CD4-positive, alpha-beta T cell treated with Interleukin-6 at 100 ng/mL for 8 hours (primary cell): ENCODE results near the gene SH3BP4.
"Not testable (repeated sequence)": the region's sequence is repeated elsewhere in the genome, so short reads cannot be mapped to it uniquely, and the experiment has no call there.

Experiments
- DNase-seq: peaks from one replicate; pipeline ENCODE4 v3.0.0-alpha.2; 2020; ENCODE audit warnings: mixed read lengths, low spot score

The SH3BP4 gene

DNA sequence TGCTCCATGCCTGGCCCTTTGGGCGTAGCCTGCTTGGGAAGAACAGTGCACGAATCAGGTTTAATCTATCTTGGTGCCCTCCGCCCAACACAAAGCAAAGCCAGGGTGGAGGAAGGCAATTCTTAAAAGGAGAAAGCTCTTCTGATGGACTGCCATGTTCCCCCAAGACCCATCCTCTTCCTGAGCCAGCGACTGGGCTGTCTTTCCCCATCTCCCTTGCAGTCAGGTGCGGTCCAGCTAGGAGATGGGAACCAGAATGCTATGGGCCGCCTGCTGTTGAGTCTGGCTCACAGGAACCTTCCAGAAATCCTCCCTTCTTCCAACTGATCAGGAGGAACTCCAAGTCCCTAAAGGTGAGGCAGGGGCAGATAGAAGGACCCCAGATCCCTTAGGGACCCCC is 105.0 kb downstream of the SH3BP4 start:
- DNase-seq, result no peak

DNA sequence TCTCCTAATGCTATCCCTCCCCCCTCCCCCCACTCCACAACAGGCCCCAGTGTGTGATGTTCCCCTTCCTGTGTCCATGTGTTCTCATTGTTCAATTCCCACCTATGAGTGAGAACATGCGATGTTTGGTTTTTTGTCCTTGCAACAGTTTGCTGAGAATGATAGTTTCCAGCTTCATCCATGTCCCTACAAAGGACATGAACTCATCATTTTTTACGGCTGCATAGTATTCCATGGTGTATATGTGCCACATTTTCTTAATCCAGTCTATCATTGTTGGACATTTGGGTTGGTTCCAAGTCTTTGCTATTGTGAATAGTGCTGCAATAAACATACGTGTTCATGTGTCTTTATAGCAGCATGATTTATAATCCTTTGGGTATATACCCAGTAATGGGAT is 105.8 kb downstream of the SH3BP4 start:
- not testable (repeated sequence) for DNase-seq

DNA sequence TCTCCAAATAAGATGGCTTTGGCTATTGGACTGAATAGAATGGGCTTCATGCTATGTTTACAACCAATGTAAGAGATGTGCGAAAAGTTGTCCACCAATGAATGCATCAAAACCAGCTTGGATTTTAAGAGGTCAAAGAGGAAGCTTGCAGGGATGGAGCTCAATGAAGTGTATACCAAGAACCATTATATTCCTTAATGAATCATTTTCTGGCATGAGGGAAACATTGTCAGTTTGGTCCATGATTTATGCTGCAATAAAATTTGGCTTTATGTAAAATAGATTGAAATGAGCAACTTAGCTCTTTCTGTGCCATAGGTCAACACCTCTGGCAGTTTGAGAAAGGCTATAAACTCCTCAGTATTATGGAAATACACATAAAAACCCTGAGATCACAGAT is 107.3 kb downstream of the SH3BP4 start:
- DNase-seq, result no peak

DNA sequence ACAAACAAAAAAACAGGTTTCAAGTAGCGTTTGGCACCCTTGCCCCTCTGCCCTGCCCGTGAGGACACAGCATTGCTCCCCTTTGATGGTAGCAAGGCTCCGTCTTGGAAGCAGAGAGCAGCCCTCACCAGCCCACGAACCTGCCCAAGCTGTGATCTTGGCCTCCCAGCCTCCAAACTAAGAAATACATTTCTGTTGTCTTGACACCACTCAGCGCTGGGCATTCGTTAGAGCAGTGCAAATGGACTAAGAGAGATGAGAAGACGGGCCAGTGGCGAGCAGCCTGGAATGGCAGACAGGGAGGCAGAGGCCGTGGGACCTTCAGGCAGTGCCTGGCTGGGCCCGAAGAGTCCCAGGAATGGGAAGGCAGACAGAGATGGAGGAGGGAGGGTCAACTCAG is 109.8 kb downstream of the SH3BP4 start:
- no peak for DNase-seq

DNA sequence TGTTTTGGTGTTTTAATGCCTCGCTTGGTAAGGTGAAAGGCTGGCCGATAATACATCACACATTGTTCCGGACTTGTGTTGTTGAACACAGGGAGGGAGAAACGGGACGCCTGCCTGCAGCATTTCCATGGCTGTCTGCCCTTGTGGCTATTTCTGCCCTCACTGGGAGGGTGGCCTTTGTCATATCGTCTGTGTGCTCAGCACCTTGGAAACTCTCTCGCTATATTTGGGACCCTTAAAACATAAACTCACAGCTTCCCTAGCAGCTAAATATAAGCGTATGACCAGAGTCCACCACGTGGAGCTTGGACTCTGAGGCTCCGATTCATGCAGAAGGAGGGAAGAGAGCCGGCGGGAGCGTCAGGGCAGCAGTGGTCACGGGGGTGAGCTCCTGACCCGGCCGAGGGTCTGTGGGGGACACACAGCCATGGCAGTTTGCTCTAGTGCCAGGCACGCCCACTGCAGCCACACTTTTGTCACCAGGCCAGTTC is 111.7 kb downstream of the SH3BP4 start:
- no peak for DNase-seq

DNA sequence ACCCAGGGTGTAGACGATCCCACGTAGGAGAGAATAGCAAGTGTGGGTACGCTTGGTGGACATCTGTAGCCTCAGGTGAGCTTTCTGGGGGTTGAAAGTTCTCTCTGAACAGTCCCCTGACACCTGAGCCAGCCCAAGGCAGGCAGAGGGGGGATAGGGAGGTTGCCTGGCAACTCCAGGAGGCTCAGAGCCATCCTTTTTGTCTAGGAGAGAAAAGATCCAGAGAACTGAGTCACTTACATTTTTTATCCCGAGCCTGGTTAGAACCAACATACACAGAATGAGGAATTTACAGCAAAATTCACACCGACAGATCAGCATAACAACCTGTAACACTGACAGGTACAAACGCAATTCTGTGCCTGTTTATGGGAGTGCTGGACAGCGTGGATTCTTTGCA is 113.2 kb downstream of the SH3BP4 start:
- DNase-seq, result no peak

DNA sequence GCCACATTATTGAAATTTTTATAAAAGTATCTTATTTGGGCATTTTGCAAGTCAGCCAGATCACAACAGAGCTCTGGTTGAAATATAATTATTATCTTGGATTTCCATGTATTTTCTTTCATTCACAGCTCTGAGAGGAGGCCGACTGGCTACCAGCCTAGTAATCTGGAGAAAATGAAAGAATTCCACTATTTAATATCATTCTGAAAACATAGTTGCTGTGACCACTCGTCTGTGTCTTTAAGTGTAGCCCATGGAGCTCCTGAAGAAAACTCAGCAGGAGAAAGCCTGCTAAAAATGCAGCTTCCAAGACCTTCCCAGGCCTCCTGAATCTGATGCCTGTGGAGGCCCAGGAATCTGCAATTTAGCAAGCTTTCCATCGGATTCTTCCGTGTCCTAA is 114.7 kb downstream of the SH3BP4 start:
- no peak for DNase-seq

DNA sequence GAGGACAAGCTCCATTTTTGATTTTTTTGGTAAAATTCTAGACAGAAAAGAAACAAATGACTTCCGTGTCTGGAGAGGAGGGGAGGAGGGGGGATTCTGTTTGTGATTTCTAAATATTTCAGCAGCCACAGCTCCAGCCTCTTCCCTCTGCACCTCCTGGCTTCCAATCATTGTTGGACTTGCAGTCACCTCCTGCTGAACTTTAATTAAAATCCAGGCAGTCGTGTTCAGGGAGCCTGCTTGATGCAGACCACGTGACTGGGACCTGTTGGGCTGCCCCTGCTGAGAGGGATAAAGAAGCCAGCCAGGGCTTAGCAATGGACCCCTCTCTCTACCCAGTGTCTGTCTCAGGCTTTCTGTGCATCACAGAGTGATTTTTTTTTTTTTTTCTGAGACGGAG is 115.1 kb downstream of the SH3BP4 start:
- no peak for DNase-seq

DNA sequence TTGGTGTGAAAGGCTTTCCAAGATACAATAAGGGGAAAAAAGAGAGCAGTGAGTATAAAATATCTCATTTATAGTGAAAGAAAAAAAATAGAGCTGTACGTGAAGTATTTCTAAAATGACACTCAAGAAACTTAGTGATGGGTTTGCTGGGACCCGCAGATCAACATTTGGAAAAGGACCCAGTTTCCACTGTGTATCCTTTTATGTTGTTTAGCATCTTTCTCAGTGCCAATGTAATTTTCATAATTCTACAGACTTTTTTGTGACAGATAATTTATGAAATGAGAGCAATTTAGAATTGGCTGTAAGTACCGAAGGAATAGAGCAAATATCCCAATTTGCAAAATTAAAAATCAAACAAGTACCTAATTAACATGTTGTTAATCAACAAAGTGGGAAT is 116.9 kb downstream of the SH3BP4 start:
- DNase-seq, result no peak

DNA sequence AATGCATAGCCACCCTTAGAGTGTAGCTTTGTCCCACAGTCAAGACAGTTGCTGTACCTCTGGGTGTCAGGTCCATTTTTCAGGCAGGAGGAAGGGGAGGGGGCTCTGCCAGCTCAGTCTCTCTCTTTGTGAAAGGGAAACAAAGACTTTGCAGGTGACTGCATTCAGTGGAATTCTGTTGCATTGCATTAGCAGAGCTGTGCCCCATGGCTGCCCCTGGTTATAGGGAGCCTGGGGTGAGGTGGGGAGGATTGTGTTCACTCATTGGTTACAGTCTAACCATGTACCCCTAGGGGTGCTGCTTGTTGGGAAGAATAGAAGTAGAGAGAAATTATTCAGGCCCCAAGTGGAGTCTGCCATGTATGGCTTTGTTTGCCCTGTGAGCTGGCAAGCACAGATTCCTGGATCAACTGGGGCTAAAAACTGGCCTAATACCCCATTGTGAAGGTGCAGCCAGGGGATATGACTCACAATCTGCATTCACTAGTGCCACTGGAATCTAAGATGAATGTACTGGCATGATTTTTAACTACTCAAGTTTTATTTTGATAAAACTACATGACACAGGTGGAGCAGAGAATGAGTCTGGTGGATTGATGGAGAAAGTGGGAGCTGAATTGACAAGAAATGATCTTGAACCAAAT is 118.4 kb downstream of the SH3BP4 start:
- DNase-seq, result no peak

DNA sequence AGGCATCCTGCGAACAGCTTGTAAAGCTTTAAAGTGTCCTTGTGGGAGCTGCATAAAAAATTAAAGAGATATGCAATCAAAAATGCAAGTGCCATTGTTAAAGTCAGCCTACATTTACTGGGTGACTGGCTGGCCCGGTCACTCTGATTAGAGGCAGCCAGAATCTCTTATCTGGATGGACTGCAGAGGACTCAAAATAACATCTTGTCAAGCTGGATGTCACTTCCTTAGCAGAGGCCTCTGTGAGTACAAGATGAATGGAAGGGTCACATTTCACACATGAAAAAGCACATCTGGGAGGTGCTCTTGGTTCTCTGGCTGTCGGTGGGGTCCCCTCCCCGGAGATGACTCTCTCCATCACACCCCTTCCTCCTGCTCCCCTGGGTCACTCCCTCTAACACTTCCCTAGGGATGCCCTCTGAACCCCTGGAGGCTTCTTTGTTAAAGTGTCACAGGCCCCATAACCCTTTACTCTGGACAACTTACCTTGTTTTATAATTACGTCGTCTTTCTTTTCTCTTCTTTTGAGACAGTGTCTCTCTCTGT is 122.1 kb downstream of the SH3BP4 start:
- no peak for DNase-seq

DNA sequence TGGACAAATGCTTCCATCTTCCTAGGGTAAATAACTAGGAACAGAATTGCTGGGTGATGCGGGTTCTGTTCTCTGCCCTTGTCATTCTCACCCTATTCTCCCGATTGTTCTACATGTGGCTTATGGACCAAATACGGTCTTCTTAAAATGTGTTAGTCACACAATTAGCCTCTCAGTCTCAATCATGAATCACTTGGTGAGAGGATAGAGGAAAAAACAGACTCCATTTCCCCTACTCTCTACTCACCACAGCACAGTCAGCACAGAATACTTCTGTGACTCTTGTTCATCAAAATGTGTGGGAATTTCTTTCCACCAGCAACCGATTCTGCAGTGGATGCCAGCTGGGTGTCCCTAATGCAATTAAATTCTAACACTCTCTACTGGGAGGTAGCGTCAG is 125.2 kb downstream of the SH3BP4 start:
- no peak for DNase-seq

DNA sequence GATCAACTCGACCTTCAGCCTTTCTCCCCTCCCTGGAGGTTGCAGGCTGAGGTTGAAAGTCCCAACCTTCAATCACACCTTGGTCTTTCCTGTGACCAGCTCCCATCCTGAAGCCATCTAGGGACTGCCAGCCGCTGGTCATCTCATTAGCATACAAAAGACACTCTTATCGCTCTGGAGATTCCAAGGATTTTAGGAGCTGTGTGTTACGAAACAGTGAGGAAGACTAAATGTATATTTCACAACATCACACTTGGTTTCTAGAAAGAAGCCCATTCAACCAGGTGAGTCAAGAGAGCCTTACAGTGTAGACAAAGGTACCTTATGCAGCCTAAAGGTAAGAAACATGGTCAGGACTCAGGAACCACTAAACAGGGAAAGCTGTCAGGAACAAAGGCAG is 126.4 kb downstream of the SH3BP4 start:
- DNase-seq, result no peak

DNA sequence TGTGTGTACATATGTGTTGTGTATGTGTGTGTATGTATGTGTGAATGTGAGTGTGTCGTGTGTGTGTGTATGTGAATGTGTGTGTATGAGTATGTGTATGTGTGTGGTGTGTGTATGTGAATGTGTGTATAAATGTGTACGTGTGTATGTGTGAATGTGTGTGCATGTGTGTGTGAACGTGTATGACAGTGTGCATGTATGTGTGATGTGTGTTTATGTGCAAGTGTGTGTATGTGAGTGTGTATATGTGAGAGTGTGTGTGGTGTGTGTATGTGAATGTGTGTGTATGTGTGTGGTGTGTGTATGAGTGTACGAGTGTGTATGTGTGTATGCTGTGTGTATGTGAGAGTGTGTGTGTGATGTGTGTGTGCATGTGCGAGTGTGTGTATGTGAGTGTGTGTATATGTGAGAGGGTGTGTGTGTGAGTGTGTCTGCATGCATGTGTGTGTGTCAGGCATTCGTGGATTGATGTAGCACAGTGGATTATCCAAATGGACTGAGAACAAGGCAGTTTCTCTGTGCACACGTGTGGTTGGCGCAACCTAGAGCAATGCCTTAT is 127.2 kb downstream of the SH3BP4 start:
- DNase-seq, result no peak

DNA sequence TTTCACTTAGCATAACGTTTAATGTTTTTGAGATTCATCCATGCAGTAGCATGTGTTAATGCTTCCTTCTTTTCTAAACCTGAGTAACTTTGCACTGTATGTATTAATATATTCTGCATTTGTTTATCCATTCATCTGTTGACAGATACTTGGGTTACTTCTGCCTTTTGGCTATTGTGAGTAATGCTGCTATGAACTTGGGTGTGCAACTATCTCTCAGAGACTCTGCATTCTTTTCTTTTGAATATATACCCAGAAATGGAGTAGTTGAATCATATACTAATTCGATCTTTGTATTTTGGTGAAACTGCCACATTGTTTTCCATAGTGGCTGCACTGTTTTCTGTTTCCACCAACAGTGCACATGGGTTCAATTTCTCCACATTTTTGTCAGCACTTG is 128.3 kb downstream of the SH3BP4 start:
- DNase-seq, result no peak

DNA sequence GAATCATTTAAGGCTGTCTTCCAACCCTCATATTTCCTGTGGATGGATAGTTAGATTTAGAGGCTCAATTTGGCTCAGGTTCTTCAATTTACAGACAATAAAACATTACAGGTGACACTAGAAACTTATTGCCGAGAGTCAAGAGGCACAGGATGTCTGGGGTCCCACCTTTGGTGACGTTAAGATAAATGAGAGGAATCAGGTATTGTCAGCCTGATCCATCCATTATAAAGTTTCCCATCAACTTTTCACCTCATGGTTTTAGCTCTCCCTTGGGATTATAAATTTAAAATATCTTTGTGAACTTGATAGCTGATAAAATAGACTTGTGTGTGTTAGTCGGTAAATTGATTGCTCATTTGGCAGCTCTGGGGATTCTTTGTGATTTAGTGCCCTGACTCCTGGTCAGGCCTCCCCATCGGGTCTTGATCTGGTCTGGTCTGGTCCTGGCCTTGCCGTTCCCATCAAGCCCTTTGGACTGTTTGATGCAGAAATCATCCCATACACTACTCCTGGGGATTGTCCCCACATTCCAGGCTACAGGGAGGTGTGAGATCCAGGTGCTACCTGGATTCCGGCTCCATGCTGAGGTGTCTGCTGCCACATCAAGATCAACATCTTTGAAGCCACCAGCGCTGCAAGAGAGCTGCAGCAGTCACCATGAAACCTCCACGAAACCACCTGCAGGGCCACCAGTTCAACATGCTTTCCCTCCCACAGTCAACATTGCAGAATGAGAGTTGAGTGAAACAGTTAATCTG is 130.9 kb downstream of the SH3BP4 start:
- no peak for DNase-seq

DNA sequence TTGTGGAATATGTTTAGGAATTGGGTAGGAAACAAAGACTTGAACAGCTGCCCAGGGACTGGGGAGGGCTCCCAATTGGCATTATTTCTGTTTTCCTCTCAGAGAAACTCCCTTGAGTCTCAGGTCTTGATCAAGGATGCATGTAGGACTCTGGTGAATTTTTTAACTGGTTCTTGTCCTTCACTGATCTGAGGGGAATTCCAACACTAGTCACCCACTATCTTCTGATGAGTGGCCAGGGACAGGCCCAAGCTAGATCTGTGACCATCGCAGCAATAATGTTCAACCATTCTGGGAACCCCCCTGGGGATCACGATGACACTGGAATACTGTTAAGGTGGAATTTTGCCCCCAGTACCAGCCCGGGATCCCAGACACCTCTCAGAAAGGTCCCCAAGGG is 132.0 kb downstream of the SH3BP4 start:
- no peak for DNase-seq

DNA sequence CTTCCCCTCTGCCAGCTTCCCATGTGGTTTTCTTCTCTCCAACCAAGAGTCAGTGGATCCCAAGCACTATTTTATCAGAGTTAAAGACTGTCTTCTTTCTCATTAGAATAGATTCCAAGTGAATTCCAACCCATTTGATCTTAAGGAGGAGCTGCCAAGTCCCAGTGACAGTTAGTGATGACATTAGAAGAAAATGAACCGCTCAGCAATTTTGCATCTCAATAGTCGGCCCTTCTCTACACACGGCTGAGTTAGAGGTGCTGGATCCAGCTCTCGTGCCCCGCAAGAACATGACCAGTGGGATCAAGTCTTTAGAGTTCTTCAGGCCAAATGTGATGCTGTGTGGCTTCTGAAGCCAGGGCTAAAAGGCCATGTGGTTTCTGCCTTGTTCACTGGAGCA is 132.6 kb downstream of the SH3BP4 start:
- DNase-seq, result no peak

DNA sequence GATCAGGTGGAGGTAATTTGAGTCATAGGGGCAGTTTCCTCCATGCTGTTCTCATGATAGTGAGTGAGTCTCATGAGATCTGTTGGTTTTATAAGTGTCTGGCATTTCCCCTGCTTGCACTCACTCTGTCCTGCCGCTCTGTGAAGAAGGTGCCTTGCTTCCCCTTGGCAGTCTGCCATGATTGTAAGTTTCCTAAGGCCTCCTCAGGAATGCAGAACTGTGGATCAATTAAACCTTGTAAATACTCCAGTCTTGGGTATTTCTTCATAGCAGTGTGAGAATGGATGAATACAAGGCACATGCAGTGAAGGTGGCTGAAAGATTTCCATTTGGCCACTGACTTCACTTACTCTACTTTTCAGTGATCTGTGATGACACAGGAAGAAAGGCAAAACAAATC is 133.7 kb downstream of the SH3BP4 start:
- no peak for DNase-seq

DNA sequence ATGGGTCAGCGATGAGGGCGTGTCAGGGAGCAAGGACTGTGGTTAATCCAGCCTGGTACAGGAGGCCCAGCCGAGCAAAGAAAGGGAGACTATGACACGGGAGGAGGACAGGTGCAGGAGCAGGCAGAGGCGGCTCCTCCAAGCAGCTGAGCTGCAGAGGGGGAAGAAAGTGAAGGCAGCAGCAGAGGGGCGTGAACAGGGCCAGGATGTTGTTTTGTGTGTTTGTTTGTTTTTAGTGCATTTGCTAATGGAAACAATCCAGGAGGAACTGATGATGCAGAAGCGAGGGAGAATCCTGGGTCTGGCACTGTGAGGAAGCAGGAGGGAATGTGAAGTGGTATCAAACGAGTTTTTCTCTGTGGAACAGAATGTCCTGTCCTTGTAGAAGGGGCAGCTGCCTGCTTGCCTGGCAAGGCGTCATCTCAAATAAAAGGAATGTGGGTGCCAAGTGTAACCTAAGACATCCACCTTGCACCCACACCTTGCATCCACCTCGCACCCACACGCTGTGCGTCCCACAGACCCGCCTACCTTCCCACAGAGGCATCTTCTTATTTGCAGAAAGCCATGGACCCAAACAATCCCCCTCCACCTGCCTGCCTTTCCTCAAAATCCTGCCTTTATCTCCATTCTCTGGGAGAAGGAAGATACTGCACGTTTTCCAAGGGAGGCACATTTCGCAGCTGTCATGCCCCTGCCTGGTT is 134.8 kb downstream of the SH3BP4 start:
- no peak for DNase-seq

DNA sequence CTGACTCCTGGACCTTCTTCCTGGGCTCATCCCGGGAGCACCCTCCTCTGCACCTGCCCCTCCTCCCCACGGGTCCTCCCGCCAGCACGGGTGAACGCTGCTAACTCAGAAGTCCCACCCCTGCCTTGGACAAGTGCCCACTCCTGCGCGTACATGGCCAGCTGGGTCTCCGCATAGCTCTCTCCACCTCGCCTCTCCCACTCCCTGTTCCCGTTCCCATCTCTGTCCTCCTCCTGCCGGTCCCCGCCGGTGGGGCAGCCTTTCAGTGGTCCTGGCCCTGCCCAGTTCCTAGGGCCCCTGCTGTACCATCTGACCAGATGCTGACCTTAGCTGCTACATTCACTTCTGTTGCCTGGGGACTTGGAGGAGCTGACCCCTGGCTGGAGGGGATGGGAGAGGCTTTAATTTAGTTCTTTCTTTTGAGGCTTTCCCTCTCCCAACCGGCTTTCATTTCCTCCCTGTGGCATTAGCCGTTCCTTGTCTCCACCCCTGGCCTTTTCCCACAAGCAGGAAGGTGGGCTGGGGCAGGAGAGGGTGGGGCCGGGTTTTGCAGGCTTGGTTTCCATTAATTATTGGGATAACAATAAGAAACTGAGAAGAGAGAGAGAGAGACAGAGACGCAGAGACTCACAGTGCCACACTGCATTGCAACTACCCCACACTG is 136.1 kb downstream of the SH3BP4 start:
- DNase-seq, result no peak

DNA sequence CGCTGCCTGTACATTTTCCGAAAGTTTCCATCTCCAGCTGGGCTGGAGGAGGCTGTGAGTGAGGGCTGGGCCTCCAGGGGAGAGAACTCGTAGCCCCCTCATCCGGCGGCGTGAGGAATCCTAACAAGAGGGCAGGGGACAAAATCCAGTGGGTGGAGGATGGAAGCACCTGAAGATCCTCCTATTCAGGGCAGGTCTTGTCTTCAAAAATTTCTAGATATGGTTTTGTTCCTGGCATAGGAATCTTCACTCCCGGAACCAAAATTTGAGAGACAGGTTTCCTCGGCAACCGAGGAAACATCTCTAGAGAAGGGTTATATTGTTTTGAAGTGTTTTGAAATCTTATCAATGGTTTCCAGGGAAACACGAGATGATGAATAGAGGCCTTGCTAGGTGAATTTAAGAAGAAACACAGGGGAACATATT is 136.7 kb downstream of the SH3BP4 start:
- no peak for DNase-seq
